HepG2 (cell line): ENCODE measurements around the gene PSMD12. TPM values are rescaled to one million over a fixed set of nuclear protein-coding genes. Genes with fewer than 3 reads are reported as not detected.

Experiments
- ARID5B ChIP-seq: IDR thresholded peaks from 2 replicates; pipeline ENCODE4 v1.4.0; 2020; ENCODE audit warnings: mild to moderate bottlenecking, missing genetic modification reagents
- ELF4 ChIP-seq: sonication (generic); formaldehyde crosslinking; IDR thresholded peaks from 2 replicates; pipeline ENCODE4 v1.5.0; 2020; ENCODE audit warnings: missing genetic modification reagents, mild to moderate bottlenecking, moderate library complexity, borderline replicate concordance
- GABPB1 ChIP-seq: IDR thresholded peaks from 2 replicates; pipeline ENCODE4 v1.6.1; 2016; ENCODE audit warnings: mild to moderate bottlenecking, missing genetic modification reagents, moderate library complexity, missing compliant biosample characterization
- HNRNPL ChIP-seq: fragments of 200-400 bp; formaldehyde crosslinking; IDR thresholded peaks from 2 replicates; pipeline ENCODE4 v1.6.1; 2017; ENCODE audit warnings: mild to moderate bottlenecking, low read depth, low read length
- NR2F6 ChIP-seq, 2 experiments: IDR thresholded peaks; 2 replicates each; pipeline ENCODE4 v1.6.1; 2016; ENCODE audit warnings: antibody characterized with exemption in 1 of 2, mild to moderate bottlenecking in 1 of 2
- PHF20 ChIP-seq: sonication (generic); formaldehyde crosslinking; IDR thresholded peaks from 2 replicates; pipeline ENCODE4 v1.5.0; 2020; ENCODE audit warnings: mild to moderate bottlenecking, missing genetic modification reagents
- SIN3B ChIP-seq: fragments of 150-350 bp; IDR thresholded peaks from 2 replicates; pipeline ENCODE4 v1.6.1; 2014; ENCODE audit warnings: low read length
- SOX5 ChIP-seq: IDR thresholded peaks from 2 replicates; pipeline ENCODE4 v1.6.1; 2016; ENCODE audit warnings: borderline replicate concordance
- ZMAT3 ChIP-seq: sonication (generic); formaldehyde crosslinking; conservative IDR thresholded peaks from 2 replicates; pipeline ENCODE4 v1.7.0; 2021; ENCODE audit warnings: missing genetic modification reagents
- ZNF460 ChIP-seq: sonication (generic); formaldehyde crosslinking; IDR thresholded peaks from 2 replicates; pipeline ENCODE4 v1.5.1; 2020; ENCODE audit warnings: missing genetic modification reagents, mild to moderate bottlenecking, borderline replicate concordance
- ZNF740 ChIP-seq: sonication (generic); formaldehyde crosslinking; IDR thresholded peaks from 2 replicates; pipeline ENCODE4 v1.4.0; 2020; ENCODE audit warnings: missing genetic modification reagents
- ZNF883 ChIP-seq: sonication (generic); formaldehyde crosslinking; IDR thresholded peaks from 2 replicates; pipeline ENCODE4 v1.5.1; 2020; ENCODE audit warnings: mild to moderate bottlenecking, missing genetic modification reagents; ENCODE audit errors: not compliant biosample characterization
- polyA plus RNA-seq, 8 experiments: library from polyadenylated mRNA; depleted of rRNA in 3 of 8; stranded (reverse) in 7 of 8; unstranded in 1 of 8; fragments of >200 nt; fragmentation: Illumina TruSeq in 4 of 8; extraction: Trizol in 4 of 8; gene quantifications; 2 replicates each; pipeline versions ENCODE4 v1.2.1 to v1.2.3, GENCODE V29; 2011 to 2016; ENCODE audit warnings: low read depth in 4 of 8, missing spikeins in 1 of 8, mixed read lengths in 1 of 8; ENCODE audit not compliant: insufficient read depth in 1 of 8
- total RNA-seq, 5 experiments: library from RNA; depleted of rRNA; stranded (reverse); fragments of >200 nt; fragmentation: Illumina TruSeq; extraction: Trizol; gene quantifications; 2 replicates each; pipeline ENCODE4 v1.2.3, GENCODE V29; 2016; ENCODE audit warnings: low read depth in 1 of 5
- TF ChIP-seq, protein P1 (sequence below): sonication (generic); formaldehyde crosslinking; IDR thresholded peaks from 2 replicates; pipeline ENCODE4 v1.4.0; 2020; ENCODE audit warnings: missing genetic modification reagents, mild to moderate bottlenecking, borderline replicate concordance
- TF ChIP-seq, protein P2 (sequence below): sonication (generic); formaldehyde crosslinking; IDR thresholded peaks from 2 replicates; pipeline ENCODE4 v1.5.1; 2020; ENCODE audit warnings: mild to moderate bottlenecking, missing genetic modification reagents, moderate library complexity
- TF ChIP-seq, protein P3 (sequence below), 2 experiments: sonication (generic) in 1 of 2; formaldehyde crosslinking in 1 of 2; IDR thresholded peaks; 2 replicates each; pipeline versions ENCODE4 v1.4.0 to v1.6.1; 2018 to 2020; ENCODE audit warnings: missing genetic modification reagents in 2 of 2, borderline replicate concordance in 1 of 2, low read depth in 1 of 2, mild to moderate bottlenecking in 1 of 2, missing biosample characterization in 1 of 2

The PSMD12 gene
- total and polyA plus RNA-seq, 2 of the 13 experiments (the other 11 are each of a cell fraction or from before 2014, with no cell fraction given), result 27.4 to 71.7 TPM

- TF ChIP-seq ZNF740 (no peak), ZNF460 (CRISPR knock-in tag) (peak; percentile 81), PHF20 (CRISPR knock-in tag) (peak; percentile 35; the same call in 1 of the 2 replicates), SOX5 (CRISPR knock-in tag) (0 out of 2 replicates have a peak, but pooled peaks have one; percentile 14), SIN3B (no peak), ZNF883 (peak; percentile 61), ELF4 (CRISPR knock-in tag) (no peak), GABPB1 (CRISPR knock-in tag) (peak; percentile 32; the same call in 1 of the 2 replicates), HNRNPL (no peak), NR2F6 (IDR thresholded peaks at IDR 0.05) (peak; percentile 54; the same call in 1 of the 2 replicates), NR2F6 (CRISPR knock-in tag; IDR thresholded peaks at IDR 0.05) (no peak), ZMAT3 (no peak), ARID5B (CRISPR knock-in tag) (0 out of 2 replicates have a peak, but pooled peaks have one; percentile 34)
- TF ChIP-seq, protein P1, sequence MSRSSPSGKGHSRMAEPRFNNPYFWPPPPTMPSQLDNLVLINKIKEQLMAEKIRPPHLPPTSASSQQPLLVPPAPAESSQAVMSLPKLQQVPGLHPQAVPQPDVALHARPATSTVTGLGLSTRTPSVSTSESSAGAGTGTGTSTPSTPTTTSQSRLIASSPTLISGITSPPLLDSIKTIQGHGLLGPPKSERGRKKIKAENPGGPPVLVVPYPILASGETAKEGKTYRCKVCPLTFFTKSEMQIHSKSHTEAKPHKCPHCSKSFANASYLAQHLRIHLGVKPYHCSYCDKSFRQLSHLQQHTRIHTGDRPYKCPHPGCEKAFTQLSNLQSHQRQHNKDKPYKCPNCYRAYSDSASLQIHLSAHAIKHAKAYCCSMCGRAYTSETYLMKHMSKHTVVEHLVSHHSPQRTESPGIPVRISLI, result peak; percentile 41; the same call in 1 of the 2 replicates
- TF ChIP-seq, protein P2, sequence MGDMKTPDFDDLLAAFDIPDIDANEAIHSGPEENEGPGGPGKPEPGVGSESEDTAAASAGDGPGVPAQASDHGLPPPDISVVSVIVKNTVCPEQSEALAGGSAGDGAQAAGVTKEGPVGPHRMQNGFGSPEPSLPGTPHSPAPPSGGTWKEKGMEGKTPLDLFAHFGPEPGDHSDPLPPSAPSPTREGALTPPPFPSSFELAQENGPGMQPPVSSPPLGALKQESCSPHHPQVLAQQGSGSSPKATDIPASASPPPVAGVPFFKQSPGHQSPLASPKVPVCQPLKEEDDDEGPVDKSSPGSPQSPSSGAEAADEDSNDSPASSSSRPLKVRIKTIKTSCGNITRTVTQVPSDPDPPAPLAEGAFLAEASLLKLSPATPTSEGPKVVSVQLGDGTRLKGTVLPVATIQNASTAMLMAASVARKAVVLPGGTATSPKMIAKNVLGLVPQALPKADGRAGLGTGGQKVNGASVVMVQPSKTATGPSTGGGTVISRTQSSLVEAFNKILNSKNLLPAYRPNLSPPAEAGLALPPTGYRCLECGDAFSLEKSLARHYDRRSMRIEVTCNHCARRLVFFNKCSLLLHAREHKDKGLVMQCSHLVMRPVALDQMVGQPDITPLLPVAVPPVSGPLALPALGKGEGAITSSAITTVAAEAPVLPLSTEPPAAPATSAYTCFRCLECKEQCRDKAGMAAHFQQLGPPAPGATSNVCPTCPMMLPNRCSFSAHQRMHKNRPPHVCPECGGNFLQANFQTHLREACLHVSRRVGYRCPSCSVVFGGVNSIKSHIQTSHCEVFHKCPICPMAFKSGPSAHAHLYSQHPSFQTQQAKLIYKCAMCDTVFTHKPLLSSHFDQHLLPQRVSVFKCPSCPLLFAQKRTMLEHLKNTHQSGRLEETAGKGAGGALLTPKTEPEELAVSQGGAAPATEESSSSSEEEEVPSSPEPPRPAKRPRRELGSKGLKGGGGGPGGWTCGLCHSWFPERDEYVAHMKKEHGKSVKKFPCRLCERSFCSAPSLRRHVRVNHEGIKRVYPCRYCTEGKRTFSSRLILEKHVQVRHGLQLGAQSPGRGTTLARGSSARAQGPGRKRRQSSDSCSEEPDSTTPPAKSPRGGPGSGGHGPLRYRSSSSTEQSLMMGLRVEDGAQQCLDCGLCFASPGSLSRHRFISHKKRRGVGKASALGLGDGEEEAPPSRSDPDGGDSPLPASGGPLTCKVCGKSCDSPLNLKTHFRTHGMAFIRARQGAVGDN (CRISPR knock-in tag), result peak; percentile 46
- TF ChIP-seq, protein P3, sequence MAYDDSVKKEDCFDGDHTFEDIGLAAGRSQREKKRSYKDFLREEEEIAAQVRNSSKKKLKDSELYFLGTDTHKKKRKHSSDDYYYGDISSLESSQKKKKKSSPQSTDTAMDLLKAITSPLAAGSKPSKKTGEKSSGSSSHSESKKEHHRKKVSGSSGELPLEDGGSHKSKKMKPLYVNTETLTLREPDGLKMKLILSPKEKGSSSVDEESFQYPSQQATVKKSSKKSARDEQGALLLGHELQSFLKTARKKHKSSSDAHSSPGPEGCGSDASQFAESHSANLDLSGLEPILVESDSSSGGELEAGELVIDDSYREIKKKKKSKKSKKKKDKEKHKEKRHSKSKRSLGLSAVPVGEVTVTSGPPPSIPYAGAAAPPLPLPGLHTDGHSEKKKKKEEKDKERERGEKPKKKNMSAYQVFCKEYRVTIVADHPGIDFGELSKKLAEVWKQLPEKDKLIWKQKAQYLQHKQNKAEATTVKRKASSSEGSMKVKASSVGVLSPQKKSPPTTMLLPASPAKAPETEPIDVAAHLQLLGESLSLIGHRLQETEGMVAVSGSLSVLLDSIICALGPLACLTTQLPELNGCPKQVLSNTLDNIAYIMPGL (CRISPR knock-in tag; IDR thresholded peaks at IDR 0.05; ENCODE audit: borderline replicate concordance in 1 of 2, low read depth in 1 of 2), result 0 out of 4 replicates have a peak, but pooled peaks of 1 of the 2 experiments have one; percentile 19
Measured at GRCh38 chr17:67364847-67365737, 1.3 kb downstream of the PSMD12 start (continued).
